GM12801 (cell line): ENCODE measurements around the gene FBRSL1.

Source experiments
- TF ChIP-seq, protein P1 (sequence below): IDR thresholded peaks from one replicate; pipeline ENCODE4 v1.5.1; 2011; ENCODE audit warnings: control low read depth; ENCODE audit not compliant: insufficient read length; ENCODE audit errors: extremely low read depth

The FBRSL1 gene

DNA sequence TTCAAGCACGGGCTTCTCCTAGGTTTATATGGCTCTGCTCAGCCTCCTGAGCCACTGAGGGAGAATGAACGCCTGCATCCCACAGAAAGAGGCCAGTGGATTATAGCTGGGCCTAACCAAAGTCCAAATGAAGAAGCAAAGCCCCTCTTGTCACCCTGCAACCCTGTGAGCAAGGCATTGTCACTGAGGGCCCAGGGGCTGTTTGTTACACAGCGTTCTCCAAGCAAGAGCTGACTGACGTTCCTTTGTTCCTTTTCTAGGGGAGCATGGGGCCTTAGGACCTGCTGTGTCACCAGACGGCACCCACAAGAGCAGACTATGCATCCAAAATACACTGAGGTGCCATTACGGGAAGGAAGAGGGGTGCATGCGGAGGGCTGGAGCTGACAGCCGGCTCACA lies 4.3 kb upstream of the FBRSL1 start:
- TF ChIP-seq, protein P1, sequence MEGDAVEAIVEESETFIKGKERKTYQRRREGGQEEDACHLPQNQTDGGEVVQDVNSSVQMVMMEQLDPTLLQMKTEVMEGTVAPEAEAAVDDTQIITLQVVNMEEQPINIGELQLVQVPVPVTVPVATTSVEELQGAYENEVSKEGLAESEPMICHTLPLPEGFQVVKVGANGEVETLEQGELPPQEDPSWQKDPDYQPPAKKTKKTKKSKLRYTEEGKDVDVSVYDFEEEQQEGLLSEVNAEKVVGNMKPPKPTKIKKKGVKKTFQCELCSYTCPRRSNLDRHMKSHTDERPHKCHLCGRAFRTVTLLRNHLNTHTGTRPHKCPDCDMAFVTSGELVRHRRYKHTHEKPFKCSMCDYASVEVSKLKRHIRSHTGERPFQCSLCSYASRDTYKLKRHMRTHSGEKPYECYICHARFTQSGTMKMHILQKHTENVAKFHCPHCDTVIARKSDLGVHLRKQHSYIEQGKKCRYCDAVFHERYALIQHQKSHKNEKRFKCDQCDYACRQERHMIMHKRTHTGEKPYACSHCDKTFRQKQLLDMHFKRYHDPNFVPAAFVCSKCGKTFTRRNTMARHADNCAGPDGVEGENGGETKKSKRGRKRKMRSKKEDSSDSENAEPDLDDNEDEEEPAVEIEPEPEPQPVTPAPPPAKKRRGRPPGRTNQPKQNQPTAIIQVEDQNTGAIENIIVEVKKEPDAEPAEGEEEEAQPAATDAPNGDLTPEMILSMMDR = no peak

GRCh38 chr12:132486168-132486567 lies 3.8 kb upstream of the FBRSL1 start:
- TF ChIP-seq, protein P1 = no peak

- TF ChIP-seq, protein P1 = no peak
Measured at GRCh38 chr12:132486576-132486975, 3.4 kb upstream of the FBRSL1 start.

DNA sequence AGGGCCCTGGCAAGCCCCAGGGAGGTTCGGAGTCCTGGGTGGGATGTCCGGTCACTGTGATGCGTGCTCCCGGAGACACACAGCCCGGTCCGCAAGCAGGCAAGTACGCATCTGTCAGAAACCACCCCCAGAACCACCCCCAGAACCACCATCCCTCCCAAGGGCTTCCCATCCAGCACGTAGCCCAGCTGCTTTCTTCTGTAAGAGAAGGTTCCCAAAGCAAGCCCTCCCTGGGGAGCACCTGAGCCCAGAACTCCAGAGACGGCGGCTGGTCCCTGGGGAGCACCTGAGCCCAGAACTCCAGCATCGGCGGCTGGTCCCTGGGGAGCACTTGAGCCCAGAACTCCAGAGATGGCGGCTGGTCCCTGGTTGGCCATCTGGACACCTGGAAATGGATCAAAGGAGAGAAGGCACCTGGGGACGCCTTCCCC lies 2.6 kb upstream of the FBRSL1 start:
- TF ChIP-seq, protein P1 = no peak

- TF ChIP-seq, protein P1 = no peak
Measured at GRCh38 chr12:132488127-132489077, 1.5 kb upstream of the FBRSL1 start.

DNA sequence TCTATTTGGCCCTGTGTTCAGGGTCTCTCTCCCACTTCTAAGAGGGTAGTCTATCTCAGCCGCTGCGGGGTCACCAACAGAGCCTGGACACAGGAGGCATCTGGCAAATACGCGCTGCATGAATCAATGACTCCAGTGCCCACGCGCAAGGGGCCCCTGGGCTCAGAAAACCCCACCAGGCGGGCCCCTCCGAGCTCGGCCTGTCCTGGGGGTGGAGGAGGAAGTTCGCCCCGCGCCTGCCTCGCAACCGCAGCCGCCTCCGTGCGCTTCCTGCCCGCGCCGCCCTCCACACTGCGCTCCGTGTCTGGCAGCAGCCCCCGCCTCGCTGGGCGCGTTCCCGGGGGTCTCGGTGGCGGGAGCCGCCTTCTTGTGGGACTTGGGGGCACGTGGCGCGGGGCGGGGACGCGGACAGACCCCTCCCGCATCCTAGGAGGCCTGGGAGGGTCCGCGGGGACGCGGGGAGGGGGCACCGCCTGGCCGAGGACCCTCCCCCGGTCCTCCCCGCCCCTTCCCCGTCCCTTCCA lies 811 bp upstream of the FBRSL1 start:
- TF ChIP-seq, protein P1 = no peak

DNA sequence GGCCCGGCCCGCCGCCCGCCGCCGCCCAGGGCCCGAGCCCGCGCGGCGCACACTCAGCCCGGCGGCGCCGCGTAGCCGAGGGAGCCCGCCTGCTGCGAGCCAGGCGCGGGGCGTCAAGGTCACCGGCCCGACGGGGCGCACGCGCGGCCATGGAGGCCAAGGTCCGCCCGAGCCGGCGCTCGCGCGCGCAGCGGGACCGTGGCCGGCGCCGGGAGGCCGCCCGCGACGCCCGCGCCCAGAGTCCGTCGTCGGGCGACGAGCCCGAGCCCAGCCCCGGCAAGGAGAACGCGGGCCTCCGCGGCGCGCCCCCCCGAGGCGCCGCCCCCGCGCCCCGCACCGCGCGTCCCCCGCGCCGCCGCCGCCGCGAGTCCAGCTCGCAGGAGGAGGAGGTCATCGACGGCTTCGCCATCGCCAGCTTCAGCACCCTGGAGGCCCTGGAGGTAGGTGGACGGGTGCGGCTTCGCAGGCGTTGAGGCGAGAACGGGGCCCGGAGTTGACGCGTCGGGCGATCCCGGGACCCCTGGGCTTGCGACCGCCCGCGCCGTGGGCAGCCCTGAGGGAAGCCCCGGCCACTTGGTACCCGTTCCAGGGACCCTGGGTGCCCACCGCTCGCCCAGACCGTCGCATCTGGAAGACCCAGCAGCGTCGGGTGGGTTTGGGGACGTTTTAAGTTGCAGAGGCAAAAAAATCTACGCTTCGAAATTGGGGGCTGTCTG lies 629 bp downstream of the FBRSL1 start:
- TF ChIP-seq, protein P1 = no peak
